Left forelimb (tissue), 1 donor: ENCODE results near the gene RABEP2.
"Not testable (repeated sequence)": the region's sequence is repeated elsewhere in the genome, so short reads cannot be mapped to it uniquely, and the experiment has no call there.

Experiments used
- DNase-seq: peaks from one replicate; pipeline ENCODE4 v3.0.0-alpha.2; 2018; ENCODE audit warnings: low spot score

The RABEP2 gene, protein sequence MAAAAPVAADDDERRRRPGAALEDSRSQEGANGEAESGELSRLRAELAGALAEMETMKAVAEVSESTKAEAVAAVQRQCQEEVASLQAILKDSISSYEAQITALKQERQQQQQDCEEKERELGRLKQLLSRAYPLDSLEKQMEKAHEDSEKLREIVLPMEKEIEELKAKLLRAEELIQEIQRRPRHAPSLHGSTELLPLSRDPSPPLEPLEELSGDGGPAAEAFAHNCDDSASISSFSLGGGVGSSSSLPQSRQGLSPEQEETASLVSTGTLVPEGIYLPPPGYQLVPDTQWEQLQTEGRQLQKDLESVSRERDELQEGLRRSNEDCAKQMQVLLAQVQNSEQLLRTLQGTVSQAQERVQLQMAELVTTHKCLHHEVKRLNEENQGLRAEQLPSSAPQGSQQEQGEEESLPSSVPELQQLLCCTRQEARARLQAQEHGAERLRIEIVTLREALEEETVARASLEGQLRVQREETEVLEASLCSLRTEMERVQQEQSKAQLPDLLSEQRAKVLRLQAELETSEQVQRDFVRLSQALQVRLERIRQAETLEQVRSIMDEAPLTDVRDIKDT

DNA sequence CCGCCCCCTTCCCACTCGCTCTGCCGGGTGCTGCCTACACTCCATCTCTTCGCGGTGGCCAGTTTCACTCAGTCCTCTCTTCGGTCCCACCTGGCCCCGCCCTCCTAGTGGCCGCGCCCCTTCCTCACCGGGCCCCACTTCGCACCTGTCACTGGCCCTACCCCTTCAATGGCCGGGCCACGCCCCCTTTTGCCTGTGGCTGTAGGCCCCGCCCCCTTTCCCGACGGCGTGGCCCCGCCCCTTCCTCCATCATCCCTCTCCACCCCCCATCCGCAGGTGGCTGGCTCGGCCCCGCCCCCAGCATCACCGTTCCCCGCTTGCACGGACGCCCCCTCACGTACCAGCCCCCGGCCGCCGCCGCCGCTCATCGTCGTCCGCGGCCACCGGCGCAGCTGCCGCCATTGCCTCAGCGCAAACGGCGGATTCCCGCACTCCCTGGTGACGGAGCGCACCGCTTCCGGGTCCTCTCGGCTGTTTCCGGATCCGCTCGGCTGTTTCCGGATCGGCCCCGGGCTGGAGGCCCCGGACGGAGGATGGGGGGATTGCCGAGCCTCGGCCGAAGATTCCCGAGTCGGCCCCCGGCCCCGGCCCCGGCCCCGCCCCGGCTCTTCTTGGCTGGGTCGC lies at the start of gene RABEP2:
RABEP2 (minus strand) TSS at position 477 of the 624 bp plus-strand sequence; CDS start at position 402, 75 bp downstream.
- DNase-seq = peak; percentile 99

DNA sequence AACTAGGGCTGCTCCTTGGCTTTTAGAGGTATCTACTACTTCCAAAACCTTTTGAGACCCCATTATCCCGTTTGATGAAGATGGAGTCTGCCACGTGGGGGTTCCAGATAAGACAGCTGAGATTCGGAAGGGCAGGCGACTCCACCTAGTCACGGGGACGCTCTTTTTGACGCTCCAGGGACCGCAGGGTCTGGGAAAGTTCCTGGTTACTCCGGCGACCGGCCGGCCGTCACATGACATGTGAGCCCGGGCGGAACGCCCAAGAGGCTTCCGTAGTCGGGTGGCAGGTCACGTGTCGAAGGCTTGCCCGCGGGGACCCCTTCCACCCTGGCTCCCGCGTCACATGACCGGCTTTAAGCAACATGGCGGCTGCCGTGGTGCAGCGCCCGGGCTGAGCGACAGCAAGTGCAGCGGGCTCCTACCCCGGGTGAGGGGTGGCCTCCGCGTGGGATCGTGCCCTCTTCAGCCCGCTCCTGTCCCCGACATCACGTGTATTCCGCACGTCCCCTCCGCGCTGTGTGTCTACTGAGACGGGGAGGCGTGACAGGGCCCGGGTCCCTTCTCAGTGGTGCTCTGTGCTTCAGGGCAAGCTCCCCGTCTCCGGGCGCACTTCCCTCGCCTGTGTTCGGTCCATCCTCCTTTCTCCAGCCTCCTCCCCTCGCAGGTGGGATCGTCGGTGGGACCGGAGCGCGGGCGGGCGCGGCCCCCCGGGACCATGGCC lies 49.6 kb upstream of the RABEP2 start, which contains the start of gene SPNS1:
SPNS1 (plus strand) TSS at position 342 of the 721 bp plus-strand sequence; CDS start at position 716, 374 bp downstream.
- DNase-seq = peak; percentile 98

DNA sequence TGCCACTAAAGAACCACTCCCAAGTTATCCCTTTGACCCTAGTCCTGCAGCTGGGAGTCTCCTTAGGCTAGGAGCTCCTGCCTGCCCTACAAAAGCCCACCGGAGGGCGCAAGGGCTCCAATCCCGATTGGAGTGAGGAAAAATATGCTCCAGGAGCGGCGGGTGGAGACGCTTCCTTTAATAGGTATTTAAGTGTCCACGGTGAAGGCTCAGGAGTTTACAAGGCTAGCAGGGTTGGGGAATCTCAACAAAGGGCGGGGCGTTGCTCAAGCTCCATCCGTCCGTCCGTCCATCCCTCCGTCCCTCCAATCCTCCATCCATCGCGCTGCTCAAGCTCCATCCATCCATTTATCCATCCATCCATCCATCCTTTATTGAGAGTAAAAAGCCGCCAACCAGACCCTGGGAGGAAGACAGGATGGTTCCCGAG lies 49.0 kb upstream of the RABEP2 start:
- no peak for DNase-seq

DNA sequence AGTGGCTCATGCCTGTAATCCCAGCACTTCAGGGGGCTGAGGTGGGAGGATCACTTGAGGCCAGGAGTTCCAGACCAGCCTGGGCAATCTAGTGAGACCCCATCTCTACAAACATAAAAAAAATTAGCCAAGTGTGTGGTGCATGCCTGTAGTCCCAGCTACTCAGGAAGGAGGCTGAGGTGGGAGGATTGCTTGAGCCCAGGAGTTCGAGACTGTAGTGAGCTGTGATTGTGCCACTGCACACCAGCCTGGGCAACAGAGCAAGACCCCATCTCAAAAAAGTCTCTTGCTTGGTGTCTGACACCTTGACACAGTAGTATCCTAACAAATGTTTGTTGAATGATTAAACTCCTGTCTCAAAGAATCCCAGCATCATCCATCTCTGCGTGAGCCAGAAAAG lies 44.7 kb upstream of the RABEP2 start:
- not testable (repeated sequence) for DNase-seq

DNA sequence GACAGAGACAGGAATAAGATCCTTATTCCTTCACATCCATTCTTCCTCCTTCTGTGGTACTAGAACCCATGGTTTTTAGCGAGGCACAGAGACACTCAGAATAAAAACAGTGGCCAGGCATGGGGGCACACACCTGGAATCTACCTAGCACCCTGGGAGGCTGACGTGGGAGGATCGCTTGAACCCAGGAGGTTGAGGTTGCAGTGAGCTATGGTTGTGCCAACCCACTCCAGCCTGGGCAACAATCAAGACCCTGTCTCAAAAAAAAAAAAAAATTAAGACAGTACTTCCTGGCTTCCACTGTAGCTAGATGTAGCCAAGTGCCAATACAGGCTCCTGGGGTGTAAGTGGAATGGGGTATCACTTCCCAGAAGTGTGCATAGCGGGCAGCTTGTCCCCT lies 42.1 kb upstream of the RABEP2 start:
- no peak for DNase-seq

DNA sequence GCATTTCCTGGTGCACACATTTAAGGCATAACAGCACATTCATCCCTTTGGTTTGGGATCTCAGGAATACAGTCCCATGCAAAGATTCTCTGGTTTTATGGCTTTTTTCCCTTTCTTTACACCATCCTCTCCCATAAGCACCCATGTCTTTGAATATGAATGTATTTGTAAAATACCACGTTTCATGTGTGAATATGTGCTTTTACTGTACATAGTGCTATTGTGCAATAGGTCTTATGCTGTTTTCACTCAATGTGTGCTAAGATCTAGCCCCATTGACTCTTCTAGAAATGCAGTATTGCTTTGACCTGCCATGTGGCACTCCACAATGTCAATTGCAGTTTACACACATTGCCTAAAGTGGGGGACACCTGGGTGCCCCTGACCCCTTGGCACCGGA lies 39.5 kb upstream of the RABEP2 start:
- DNase-seq = no peak

DNA sequence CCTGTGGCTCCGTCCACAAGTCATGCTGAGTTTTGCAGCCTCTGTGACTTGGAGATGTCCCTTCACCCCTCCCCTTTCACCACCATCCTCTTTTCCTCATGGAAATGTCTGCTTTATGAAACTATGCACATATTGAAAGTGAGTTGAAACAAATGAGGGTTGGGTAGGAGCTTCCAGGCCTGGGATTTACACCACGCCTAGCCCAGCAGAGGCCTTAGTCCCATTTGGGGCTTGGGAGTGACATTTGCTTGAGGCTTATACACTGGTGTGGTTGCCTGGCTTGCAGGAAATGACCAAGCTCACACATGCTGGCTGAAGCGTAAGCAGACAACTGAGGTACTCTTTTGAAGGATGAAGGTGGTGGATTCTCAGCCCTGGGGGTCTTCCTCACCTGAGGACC lies 39.0 kb upstream of the RABEP2 start:
- no peak for DNase-seq

DNA sequence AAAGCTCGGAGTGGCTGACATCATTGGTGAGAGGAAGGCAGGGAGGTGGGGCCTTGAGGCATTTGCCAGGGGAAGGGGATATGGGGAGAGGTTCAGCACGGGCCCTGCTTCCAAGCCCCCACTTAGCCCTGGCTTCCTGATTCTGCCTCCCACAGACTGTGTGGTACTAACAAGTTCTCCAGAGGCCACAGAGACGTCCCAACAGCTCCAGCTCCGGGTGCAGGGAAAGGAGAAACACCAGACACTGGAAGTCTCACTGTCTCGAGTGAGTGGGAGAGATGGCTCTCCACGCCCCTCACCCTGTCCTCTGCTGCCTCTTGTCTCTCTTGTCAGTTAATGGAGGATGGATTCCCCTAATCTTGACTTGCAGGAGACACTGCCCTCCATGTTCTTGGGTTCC lies 33.8 kb upstream of the RABEP2 start:
- DNase-seq = no peak

DNA sequence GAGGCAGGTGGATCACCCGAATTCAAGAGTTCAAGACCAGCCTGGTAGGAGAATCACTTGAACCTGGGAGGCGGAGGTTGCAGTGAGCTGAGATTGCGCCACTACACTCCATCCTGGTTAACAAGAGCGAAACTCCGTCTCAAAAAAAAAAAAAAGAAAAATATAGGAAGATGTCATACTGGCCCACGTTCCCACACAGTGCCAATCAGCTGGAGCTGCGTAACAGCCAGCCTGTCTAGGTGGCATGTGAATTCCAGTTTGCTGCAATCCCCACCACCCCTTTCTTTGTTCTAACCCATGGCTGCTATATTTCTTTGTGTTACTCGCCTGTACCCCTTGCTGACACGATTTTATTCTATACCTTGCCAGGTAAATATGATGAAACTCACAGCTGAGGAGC lies 33.2 kb upstream of the RABEP2 start:
- no peak for DNase-seq

DNA sequence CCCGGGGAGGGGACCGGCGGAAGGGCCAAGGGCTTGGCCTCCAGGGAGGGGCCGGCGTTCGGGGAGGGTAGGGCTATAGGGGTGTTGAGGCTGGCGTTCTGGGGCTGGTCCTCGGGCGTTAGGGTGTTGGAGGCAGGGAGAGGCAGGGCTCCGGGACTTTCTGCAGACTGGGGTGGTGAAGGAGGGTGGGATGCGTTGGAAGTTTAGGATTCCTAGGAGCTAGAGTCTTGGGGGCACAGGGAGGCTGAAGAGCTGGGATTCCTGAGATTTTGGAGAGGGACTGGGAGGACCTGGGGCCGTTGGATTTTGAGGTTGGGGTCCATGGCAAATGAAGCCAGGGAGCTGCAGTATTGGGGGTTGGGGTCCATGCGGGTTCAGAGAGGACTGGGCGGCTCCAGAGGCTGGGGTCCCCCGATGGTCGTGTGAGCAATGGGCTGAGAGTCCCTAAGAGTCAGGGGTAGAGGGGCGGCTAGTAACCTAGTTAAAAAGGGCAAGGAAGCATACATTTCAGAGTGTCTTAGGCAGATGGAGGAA lies 26.4 kb upstream of the RABEP2 start:
- no peak for DNase-seq

DNA sequence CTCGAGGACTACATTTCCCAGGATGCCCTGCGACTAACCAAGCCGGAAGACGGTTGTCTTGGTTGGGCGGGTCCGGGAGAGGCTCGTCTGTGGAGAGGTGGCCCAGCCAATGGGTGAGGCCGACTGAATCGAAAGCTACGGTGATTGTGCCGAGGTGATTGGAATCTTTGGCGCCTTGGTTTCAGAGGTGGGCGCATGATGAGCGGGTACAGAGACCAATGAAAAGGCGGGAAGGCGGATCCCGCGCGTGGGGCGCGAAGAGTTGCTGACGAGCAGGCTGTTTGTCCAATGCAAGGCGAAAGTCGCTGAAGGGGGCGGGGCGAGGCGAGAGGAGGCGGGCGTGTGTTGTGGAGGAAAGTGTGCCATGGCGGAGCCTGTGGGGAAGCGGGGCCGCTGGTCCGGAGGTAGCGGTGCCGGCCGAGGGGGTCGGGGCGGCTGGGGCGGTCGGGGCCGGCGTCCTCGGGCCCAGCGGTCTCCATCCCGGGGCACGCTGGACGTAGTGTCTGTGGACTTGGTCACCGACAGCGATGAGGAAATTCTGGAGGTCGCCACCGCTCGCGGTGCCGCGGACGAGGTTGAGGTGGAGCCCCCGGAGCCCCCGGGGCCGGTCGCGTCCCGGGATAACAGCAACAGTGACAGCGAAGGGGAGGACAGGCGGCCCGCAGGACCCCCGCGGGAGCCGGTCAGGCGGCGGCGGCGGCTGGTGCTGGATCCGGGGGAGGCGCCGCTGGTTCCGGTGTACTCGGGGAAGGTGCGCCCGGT lies 25.8 kb upstream of the RABEP2 start, which contains the start of gene NFATC2IP:
NFATC2IP (plus strand) TSS at position 290 of the 762 bp plus-strand sequence; CDS start at position 365, 75 bp downstream.
- DNase-seq = peak; percentile 99

DNA sequence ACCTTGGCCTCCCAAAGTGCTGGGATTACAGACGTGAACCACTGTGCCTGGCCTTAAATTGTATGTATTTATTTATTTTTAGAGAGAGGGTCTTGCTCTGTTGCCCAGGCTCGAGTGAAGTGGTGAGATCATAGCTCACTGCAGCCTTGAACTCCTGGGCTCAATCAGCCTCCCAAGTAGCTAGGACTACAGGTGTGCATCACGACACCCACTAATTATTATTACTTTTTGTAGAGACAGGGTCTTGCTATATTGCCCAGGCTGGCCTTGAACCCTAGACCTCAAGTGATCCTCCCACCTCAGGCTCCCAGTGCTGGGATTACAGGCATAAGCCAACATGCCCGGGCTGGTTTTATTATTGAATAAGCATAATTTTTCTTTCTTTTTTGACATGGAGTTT lies 21.6 kb upstream of the RABEP2 start:
- no peak for DNase-seq

DNA sequence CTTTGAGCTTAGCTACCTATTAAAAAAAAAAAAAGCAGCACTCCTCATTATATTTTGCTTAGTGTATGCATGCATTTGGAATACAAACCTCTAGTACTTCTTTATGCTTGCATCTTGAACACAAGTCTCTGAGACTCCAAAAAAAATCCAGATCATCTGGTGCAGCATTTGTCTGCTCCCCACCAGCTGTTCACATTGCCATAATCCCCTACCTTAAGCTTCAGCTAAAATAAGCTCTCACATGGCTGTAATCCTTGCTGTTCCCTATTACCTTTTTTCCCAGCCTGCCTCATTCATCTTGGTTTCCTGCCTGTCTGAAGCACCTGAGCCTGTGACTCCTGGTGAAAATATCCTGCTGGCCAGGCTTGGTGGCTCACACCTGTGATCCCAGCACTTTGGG lies 18.2 kb upstream of the RABEP2 start:
- DNase-seq = no peak

DNA sequence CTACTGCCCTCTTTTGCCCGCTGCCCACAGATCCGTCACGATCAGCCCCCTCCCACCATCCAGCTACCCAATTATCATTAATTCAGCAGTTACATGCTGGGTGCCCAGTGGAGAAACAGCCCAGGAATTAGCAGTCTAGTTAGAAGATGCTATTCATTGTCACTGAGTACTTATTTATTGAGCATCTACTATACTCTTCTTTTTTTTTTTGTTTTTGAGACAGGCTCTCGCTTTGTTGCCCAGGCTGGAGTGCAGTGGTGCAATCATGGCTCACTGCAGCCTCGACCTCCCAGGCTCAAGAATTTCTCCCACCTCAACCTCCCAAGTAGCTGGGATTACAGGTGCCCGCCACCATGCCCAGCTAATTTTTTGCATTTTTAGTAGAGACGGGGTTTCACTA lies 14.8 kb upstream of the RABEP2 start:
- DNase-seq = not testable (repeated sequence)

DNA sequence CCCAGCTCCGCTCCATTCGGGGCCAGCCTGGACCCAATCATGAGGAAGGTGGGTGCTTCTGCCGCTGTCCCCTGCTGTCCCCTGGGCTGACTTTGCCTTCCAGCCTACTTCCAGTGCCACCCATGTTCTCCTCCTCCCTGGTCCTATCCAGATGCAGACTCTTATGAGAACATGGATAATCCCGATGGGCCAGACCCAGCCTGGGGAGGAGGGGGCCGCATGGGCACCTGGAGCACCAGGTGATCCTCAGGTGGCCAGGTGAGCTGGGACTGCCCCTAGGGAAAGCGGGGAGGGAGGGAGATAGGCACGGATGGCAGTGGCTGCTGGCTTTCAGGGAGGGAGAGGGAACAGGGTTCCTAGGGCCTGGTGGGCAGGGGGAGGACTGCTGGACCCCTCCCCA lies 13.7 kb upstream of the RABEP2 start:
- no peak for DNase-seq

DNA sequence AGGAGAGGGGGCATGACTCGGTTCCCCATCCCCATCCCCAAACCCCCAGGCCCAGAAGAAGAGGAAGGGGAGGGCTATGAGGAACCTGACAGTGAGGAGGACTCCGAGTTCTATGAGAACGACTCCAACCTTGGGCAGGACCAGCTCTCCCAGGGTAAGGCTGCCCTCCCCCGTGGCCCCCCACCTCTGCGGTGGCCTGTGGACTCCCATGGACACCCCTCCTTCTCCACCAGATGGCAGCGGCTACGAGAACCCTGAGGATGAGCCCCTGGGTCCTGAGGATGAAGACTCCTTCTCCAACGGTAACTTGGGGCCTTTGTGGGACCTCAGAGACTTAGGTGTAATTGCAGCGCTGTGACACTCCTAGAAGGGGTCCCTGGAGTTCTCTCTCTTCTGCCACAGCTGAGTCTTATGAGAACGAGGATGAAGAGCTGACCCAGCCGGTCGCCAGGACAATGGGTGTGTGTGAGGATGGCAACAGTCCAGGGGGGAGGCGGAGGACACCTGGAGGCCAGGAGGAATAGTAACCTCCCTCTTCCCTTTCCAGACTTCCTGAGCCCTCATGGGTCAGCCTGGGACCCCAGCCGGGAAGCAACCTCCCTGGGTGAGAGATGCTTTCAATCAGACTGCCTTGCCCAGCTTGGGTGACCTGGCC lies 12.3 kb upstream of the RABEP2 start:
- DNase-seq = no peak

DNA sequence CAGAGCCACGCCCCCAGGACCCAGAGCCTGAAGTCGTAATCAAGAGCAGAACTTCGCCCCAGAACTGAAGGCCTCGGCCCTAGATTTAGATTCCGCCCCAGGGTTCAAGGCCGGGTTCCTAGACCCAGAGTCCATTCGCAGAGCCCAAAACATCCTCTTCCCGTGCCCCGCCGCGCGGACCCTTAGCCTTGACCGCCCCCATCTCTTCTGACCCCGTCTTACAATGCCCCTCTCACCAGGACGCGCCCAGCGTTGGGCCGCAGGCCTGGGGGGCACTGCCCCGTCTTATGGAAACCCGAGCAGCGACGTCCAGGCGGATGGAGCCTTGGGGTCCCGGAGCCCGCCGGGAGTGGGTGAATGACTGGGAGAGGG lies 11.7 kb upstream of the RABEP2 start:
- no peak for DNase-seq

DNA sequence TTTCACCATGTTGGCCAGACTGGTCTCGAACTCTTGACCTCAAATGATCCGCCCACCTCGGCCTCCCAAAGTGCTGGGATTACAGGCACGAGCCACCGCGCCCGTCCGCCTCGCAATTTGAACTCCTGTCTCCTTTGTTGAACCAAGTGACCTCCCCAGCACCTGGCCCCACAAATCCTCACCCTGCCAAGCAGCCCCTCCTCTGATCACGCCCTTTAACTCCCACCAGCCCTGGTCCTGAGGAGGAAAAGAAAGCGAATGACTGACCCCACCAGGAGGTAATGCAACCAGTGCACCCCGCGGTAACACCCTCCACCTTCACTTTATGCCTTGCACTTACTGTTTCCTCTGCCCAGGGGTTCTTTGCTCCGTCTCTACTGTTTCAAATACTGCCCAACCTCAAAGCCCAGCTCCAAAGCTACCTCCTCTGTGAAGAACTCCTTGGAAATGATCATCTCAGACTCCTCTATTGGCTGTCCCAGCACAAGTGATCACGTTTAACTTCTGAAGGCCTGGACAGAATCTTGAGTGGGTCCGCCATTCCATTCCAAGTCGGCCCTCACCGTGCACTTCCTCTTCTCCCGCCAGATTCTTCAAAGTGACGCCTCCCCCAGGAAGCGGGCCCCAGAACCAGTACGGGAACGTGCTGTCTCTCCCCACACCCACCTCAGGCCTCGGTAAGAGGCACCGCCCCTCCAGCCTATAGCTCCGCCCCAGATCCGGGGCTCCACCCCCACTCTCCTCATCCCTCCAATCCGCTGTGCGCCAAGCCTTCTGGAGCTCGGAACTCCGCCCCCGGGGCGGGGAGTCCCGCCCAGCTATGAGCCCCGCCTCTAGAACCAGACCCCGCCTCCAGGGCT lies 11.1 kb upstream of the RABEP2 start:
- DNase-seq = peak; percentile 80

DNA sequence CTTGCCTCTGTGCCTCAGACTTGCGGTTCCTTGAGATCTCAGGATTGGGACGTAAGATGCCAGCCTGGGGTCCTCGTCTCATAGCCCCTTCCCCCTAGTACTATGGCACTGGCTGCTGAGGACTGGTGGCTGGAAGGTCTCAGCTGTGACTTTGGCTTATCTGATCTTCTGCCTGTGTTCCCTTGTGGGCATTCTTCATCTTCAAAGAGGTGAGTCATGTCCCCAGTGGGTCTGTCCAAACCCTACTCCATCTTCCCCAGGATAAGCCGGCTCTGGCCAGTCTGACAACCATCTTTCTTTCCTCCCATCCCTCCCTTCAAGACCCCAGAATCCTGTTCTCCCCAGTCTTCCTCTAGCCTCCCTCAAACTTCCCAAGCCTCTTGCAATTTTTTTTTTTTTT lies 10.3 kb upstream of the RABEP2 start:
- no peak for DNase-seq

DNA sequence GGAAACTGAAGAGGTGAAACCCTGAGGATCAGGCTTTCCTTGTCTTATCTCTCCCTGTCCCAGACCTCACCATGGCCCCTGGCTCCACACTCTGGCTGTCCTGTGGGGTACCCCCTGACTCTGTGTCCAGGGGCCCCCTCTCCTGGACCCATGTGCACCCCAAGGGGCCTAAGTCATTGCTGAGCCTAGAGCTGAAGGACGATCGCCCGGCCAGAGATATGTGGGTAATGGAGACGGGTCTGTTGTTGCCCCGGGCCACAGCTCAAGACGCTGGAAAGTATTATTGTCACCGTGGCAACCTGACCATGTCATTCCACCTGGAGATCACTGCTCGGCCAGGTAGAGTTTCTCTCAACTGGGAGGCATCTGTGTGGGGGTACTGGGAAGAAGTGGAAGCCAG lies 8.1 kb upstream of the RABEP2 start:
- DNase-seq = no peak
